Mesothelial cell of epicardium (in vitro differentiated cells): Measurements from ENCODE around the gene AGBL3. TPM values are rescaled to one million over a fixed set of nuclear protein-coding genes. Genes with fewer than 3 reads are reported as not detected.

Source experiments
- DNase-seq, 2 experiments: peaks; one replicate each; pipeline ENCODE4 v3.0.0; 2021; ENCODE audit warnings: low spot score in 2 of 2; ENCODE audit not compliant: unreplicated experiment in 2 of 2
- H3K27ac Mint-ChIP-seq: 2 replicates; pipeline ENCODE4 v1.8.0; 2021; ENCODE audit warnings: mixed read lengths
- H3K27me3 Mint-ChIP-seq: 2 replicates; pipeline ENCODE4 v1.8.0; 2021; ENCODE audit warnings: low read depth, mixed read lengths
- H3K36me3 Mint-ChIP-seq: 2 replicates; pipeline ENCODE4 v1.8.0; 2021; ENCODE audit warnings: mixed read lengths
- H3K4me1 Mint-ChIP-seq: 2 replicates; pipeline ENCODE4 v1.8.0; 2021; ENCODE audit warnings: mixed read lengths
- H3K4me3 Mint-ChIP-seq: 2 replicates; pipeline ENCODE4 v1.8.0; 2021; ENCODE audit warnings: mild to moderate bottlenecking, moderate library complexity, mixed read lengths
- H3K9me3 Mint-ChIP-seq: 2 replicates; pipeline ENCODE4 v1.8.0; 2021; ENCODE audit warnings: mixed read lengths
- total RNA-seq: library from RNA; stranded (reverse); gene quantifications from 3 replicates; pipeline ENCODE4 v1.2.1, GENCODE V29; 2021
- TF ChIP-seq, protein P1 (sequence below): fragments of 200-600 bp; sonication (generic); IDR thresholded peaks from one replicate; pipeline ENCODE4 v1.5.0; 2021; ENCODE audit warnings: antibody characterized with exemption; ENCODE audit not compliant: unreplicated experiment

AGBL3 gene
- total RNA-seq, 1 donor from 2014 or later: 2.3 TPM

- TF ChIP-seq, protein P1, sequence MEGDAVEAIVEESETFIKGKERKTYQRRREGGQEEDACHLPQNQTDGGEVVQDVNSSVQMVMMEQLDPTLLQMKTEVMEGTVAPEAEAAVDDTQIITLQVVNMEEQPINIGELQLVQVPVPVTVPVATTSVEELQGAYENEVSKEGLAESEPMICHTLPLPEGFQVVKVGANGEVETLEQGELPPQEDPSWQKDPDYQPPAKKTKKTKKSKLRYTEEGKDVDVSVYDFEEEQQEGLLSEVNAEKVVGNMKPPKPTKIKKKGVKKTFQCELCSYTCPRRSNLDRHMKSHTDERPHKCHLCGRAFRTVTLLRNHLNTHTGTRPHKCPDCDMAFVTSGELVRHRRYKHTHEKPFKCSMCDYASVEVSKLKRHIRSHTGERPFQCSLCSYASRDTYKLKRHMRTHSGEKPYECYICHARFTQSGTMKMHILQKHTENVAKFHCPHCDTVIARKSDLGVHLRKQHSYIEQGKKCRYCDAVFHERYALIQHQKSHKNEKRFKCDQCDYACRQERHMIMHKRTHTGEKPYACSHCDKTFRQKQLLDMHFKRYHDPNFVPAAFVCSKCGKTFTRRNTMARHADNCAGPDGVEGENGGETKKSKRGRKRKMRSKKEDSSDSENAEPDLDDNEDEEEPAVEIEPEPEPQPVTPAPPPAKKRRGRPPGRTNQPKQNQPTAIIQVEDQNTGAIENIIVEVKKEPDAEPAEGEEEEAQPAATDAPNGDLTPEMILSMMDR: no peak
- Mint-ChIP-seq H3K27me3 (no peaks in the 10 kb centered on the region), H3K9me3 (peaks cover 42% of the 10 kb centered on the region), H3K27ac (no peak overlapping the region), H3K4me1 (peaks cover 13% of the 10 kb centered on the region), H3K36me3 (peaks cover 18% of the 10 kb centered on the region), H3K4me3 (no peak overlapping the region)
- no peak for DNase-seq
Measured at GRCh38 chr7:135156290-135156689, 170.0 kb downstream of the AGBL3 start.

- Mint-ChIP-seq H3K4me1 (peaks cover 13% of the 10 kb centered on the region), H3K27ac (no peak overlapping the region), H3K27me3 (no peaks in the 10 kb centered on the region), H3K36me3 (peaks cover 31% of the 10 kb centered on the region), H3K9me3 (peaks cover 47% of the 10 kb centered on the region), H3K4me3 (no peak overlapping the region)
- no peak for DNase-seq
- TF ChIP-seq, protein P1: no peak
Measured at GRCh38 chr7:135158141-135158655, 171.9 kb downstream of the AGBL3 start.

DNA sequence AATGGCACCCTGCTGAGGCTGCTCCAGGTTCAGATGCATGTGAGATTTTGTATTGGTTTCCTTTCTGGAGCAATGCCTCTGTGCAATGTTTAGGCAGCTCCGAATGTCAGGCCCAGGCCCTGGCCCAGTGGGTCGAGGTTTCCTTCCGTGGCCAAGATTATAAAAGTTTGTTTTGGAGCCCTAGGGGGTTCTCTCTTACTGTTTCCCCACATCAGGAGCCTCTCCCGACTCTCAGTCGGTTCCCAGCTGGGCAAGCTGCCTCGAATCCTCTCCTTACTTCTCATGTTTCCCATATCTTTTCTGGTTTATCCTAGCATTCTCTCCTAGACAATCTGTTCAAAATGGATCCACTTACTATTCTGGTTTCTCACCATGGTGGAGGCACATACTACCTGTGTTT, 172.6 kb downstream of the AGBL3 start:
- Mint-ChIP-seq H3K36me3 (peaks cover 32% of the 10 kb centered on the region), H3K4me1 (peaks cover 13% of the 10 kb centered on the region), H3K27ac (no peak overlapping the region), H3K4me3 (no peak overlapping the region), H3K27me3 (no peaks in the 10 kb centered on the region), H3K9me3 (peaks cover 43% of the 10 kb centered on the region)
- TF ChIP-seq, protein P1: no peak
- DNase-seq: no peak

DNA sequence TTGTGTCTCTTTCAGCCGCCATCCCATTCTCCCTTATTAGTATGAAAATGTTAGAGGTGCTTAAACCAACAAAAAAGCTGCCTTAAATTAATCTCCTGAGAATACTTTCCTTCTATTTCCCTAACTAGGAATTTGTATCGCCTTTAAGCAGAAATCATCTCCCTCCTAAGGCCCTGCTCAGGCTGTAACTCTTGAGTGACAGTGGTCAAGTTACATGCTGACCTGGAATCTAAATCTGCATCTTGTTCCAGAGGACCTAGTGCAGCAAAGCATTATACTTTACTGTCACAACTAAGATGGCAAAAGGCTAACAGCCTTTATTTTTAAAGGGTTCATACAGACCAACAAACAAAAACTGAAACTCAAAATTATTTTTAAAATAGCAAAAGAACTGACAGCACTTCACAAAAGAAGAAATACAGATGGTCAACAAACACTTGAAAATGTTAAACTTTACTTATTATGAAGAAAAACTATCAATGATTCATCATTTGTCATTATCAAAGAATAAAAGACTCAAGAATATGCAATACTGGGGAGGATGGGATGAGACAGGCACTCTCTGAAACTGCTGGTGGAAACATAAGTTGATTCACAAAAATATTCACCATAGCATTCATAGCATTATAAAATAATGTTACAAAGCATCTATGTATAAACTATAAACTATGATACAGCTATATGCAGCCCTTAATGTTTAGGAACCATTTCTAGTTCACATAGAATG, 173.2 kb downstream of the AGBL3 start:
- Mint-ChIP-seq H3K27me3 (no peaks in the 10 kb centered on the region), H3K4me3 (no peak overlapping the region), H3K9me3 (peaks cover 36% of the 10 kb centered on the region), H3K36me3 (peaks cover 38% of the 10 kb centered on the region), H3K4me1 (peaks cover 13% of the 10 kb centered on the region), H3K27ac (no peak overlapping the region)
- TF ChIP-seq, protein P1: no peak
- no peak for DNase-seq

GRCh38 chr7:135160098-135160857, 174.0 kb downstream of the AGBL3 start:
- peaks cover 40% of the 10 kb centered on the region for H3K36me3 Mint-ChIP-seq
- no peak overlapping the region for H3K4me3 Mint-ChIP-seq
- TF ChIP-seq, protein P1: no peak
- H3K4me1 Mint-ChIP-seq: peaks cover 13% of the 10 kb centered on the region
- DNase-seq: no peak
- H3K27ac Mint-ChIP-seq: peak overlapping the region; percentile 62
- H3K27me3 Mint-ChIP-seq: no peaks in the 10 kb centered on the region
- peaks cover 29% of the 10 kb centered on the region for H3K9me3 Mint-ChIP-seq
